Mammary epithelial cell (primary cell): Measurements from ENCODE around the gene NEDD8.

ENCODE experiments used
- EZH2 ChIP-seq: IDR thresholded peaks from 2 replicates; pipeline ENCODE4 v1.6.1; 2012; ENCODE audit warnings: low read length, inconsistent platforms, borderline replicate concordance
- TF ChIP-seq, protein P1 (sequence below), 2 donors: IDR thresholded peaks in 1 of 2; conservative IDR thresholded peaks in 1 of 2; 2 replicates each; pipeline ENCODE4 v1.5.1; 2011 to 2012; ENCODE audit warnings: inconsistent platforms in 2 of 2, low read length in 2 of 2, mild to moderate bottlenecking in 2 of 2, control low read depth in 1 of 2, low read depth in 1 of 2; ENCODE audit not compliant: insufficient read depth in 1 of 2; ENCODE audit errors: extremely low read depth in 1 of 2

DNA sequence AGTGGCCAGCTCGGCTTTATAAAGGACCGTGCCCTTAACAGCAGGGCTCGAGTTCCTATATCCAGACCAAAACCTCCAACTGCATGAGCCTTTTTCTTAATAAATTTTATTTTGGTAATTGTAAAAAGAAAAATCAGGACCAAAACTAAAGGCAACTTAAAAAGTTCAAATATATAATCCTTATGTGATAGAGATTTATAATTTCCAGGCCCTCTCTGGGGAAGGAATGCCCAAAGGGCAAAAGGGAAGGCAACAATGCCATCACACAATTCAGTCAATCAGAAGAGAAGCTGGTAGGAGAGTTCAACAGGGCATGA, 43.1 kb downstream of the NEDD8 start:
- TF ChIP-seq, protein P1, sequence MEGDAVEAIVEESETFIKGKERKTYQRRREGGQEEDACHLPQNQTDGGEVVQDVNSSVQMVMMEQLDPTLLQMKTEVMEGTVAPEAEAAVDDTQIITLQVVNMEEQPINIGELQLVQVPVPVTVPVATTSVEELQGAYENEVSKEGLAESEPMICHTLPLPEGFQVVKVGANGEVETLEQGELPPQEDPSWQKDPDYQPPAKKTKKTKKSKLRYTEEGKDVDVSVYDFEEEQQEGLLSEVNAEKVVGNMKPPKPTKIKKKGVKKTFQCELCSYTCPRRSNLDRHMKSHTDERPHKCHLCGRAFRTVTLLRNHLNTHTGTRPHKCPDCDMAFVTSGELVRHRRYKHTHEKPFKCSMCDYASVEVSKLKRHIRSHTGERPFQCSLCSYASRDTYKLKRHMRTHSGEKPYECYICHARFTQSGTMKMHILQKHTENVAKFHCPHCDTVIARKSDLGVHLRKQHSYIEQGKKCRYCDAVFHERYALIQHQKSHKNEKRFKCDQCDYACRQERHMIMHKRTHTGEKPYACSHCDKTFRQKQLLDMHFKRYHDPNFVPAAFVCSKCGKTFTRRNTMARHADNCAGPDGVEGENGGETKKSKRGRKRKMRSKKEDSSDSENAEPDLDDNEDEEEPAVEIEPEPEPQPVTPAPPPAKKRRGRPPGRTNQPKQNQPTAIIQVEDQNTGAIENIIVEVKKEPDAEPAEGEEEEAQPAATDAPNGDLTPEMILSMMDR (conservative IDR thresholded peaks at IDR 0.05 in 1 of 2, IDR thresholded peaks at IDR 0.05 in 1 of 2; ENCODE audit: extremely low read depth in 1 of 2, insufficient read depth in 1 of 2, low read depth in 1 of 2, low read length in 2 of 2), result no peak
- TF ChIP-seq EZH2, result no peak
